ENCODE measurements around the gene NPPA.

The NPPA gene

GRCh38 chr1:11841245-11842153, 6.1 kb downstream of the NPPA start:
- DNase-seq, result no peak

- DNase-seq, result no peak
These were observed 7.6 kb downstream of the NPPA start for GRCh38 chr1:11839727-11840705.

GRCh38 chr1:11838349-11839272, 9.0 kb downstream of the NPPA start:
- DNase-seq, result peak; percentile 80

- DNase-seq, result no peak
These were observed 9.7 kb downstream of the NPPA start for GRCh38 chr1:11837767-11838348.

- no peak for DNase-seq
These were observed 10.4 kb downstream of the NPPA start for GRCh38 chr1:11836955-11837766.

GRCh38 chr1:11835441-11836225, 11.9 kb downstream of the NPPA start:
- DNase-seq, result no peak

GRCh38 chr1:11833900-11834299, 13.7 kb downstream of the NPPA start:
- DNase-seq, result no peak

- no peak for DNase-seq
These were observed 14.1 kb downstream of the NPPA start for GRCh38 chr1:11833497-11833896.

- DNase-seq, result no peak
These were observed 15.4 kb downstream of the NPPA start for GRCh38 chr1:11831945-11832725.

GRCh38 chr1:11828511-11828910, 19.1 kb downstream of the NPPA start:
- no peak for DNase-seq

GRCh38 chr1:11826946-11827345, 20.6 kb downstream of the NPPA start:
- no peak for DNase-seq

GRCh38 chr1:11825131-11825530, 22.5 kb downstream of the NPPA start:
- no peak for DNase-seq

- DNase-seq, result no peak
These were observed 24.0 kb downstream of the NPPA start for GRCh38 chr1:11823366-11824137.

- DNase-seq, result no peak
These were observed 25.5 kb downstream of the NPPA start for GRCh38 chr1:11822091-11822490.

- no peak for DNase-seq
These were observed 30.4 kb downstream of the NPPA start for GRCh38 chr1:11817192-11817591.

GRCh38 chr1:11813021-11813420, 34.6 kb downstream of the NPPA start:
- DNase-seq, result no peak

GRCh38 chr1:11807133-11807532, 40.5 kb downstream of the NPPA start:
- DNase-seq, result no peak

GRCh38 chr1:11806307-11806936, 41.2 kb downstream of the NPPA start:
- DNase-seq, result no peak

Measured in right hindlimb (tissue), 1 donor.